Measurements from ENCODE around the gene GFPT2.

GFPT2 gene

DNA sequence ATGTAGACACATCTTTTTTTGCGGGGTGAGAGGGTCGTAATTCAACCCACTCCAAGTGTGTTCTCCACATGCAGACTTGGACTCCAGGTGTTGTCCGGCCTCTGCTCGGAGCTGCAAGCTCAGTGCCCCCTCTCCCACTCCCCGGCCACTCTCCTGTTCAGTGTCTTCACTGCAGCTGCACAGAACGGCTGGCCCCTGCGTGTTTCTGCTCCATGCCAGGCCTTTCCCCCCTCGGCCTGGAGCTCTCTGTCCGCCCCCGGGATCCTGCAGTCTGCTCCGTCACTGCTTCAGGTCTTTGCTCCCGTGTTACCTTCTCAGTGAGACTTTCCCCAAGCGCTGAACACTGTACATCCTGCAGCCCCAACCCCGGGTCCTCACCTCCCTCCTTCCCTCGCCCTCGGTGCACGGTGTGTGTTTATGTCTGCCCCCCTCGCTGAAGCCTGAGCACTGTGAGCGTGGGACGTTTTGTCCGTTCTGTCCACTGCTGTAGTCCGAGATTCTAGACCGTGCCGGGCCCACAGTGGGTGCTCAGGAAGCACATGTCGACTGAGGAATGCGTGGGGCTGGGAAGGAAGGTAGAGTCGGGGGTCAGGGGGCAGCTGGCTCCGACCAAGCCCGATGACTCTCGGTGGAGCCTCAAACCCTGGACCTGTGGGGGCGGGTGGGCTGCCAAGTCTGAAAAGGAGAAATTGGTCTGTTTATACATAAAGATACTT lies 26.4 kb upstream of the GFPT2 start:
- in situ Hi-C loops (cut with MboI; ENCODE audit: low sequenced_read_pairs), result no loop called here

DNA sequence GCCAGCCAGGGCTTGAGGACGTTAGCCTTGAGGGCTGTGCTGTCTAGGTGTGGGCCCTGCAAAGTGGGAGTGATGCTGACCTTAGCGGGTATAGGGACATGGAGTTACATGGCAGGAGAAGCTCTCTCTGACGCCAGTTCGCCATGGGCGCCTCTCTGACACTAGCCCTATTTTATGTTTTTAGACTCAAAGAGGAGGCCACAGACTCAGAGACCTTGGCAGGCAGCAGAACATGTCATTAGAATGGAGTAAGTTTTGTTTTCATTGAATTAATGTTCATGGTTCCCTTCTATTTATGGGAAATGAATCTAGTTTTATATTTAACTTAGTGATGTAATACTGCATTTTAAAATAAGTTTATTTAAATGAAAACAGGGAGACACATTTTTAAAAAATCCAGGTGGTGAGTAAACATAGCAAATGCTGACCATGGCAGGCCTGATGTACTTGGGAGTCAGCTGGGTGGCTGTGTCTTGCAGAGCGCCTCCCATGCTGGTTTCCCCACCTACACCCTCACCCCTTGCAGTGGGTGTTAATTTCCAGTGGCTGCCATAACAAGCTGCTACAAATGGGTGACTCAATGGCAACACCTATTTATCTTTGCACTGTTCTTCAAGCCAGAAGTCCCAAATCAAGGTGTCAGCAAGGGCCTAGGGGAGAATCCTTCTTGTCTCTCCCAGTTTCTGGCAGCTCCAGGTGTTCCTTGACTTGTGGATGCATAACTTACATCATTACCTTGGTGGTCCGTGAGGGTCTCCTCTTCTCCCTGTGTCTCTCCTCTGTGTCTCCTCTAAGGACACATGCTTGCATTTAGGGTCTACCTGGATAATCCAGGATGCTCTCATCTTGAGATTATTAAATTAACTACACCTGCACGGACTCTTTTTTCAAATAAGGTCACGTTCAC lies 25.6 kb upstream of the GFPT2 start:
- in situ Hi-C loops (cut with MboI; ENCODE audit: low sequenced_read_pairs), result no loop called here

- in situ Hi-C loops (cut with MboI; ENCODE audit: low sequenced_read_pairs), result no loop called here
These were observed 24.5 kb upstream of the GFPT2 start for GRCh38 chr5:180377556-180378197.

DNA sequence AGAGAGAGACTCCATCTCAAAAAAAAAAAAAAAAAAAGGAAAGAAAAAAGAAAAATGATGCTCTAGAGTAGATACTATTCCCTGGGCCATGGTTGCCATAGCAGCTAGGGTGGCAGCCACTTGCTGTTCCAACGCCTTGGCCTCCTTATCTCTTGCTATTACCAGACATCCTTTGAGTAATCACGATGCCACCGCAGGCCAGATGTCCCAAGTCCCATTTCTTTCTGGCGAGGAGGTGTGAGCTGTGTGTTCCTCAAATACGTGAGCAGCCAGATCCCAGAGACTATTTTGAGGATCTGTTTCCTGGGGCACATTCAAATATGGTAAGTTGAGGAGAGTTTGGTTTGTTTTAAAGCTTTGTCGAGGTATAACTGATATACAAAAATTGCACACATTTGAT lies 23.4 kb upstream of the GFPT2 start:
- in situ Hi-C loops (cut with MboI; ENCODE audit: low sequenced_read_pairs), result no loop called here

GRCh38 chr5:180375955-180376354 lies 22.8 kb upstream of the GFPT2 start:
- in situ Hi-C loops (cut with MboI; ENCODE audit: low sequenced_read_pairs), result no loop called here

DNA sequence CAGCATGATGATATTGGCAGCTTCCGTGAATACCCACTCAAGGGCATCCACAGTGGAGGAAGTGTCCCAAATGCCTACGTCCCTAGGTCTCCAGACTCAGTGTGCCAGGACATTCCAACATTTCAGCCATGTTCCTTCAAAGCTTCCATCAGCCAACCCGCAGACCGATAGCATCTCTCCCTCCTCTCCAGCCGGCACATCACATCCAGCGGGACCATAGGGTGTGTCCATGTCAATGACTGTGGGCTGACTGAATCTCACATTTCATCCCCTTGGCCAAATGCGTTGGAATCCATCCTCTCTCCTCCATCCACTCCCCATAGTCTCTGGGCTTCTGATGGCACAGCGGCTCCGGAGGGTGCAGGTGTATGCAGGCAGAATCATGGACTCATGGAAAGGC lies 22.2 kb upstream of the GFPT2 start:
- in situ Hi-C loops (cut with MboI; ENCODE audit: low sequenced_read_pairs), result no loop called here

GRCh38 chr5:180373870-180374269 lies 20.7 kb upstream of the GFPT2 start:
- in situ Hi-C loops (cut with MboI; ENCODE audit: low sequenced_read_pairs), result no loop called here

GRCh38 chr5:180373454-180373853 lies 20.3 kb upstream of the GFPT2 start:
- in situ Hi-C loops (cut with MboI; ENCODE audit: low sequenced_read_pairs), result no loop called here

DNA sequence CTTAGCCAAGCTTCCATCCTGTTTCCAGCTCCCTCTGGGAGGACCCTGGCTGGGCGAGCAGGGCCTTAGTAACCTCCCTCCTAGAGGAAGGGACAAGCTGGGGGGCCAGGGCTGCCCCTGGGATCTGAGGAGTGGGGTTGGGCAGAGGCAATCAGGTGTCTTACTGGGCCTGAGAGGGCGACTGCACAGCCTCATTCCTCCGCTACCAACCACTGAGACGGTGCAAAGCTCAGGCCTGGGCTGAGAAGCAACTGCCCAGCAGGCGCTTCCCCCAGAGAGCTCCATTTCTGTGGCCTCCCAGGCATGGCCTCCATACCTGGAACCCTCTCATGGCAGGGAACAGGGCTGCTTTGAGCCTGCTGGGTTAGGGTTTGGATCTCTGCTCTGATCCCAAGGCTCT lies 18.8 kb upstream of the GFPT2 start:
- in situ Hi-C loops (cut with MboI; ENCODE audit: low sequenced_read_pairs), result no loop called here

DNA sequence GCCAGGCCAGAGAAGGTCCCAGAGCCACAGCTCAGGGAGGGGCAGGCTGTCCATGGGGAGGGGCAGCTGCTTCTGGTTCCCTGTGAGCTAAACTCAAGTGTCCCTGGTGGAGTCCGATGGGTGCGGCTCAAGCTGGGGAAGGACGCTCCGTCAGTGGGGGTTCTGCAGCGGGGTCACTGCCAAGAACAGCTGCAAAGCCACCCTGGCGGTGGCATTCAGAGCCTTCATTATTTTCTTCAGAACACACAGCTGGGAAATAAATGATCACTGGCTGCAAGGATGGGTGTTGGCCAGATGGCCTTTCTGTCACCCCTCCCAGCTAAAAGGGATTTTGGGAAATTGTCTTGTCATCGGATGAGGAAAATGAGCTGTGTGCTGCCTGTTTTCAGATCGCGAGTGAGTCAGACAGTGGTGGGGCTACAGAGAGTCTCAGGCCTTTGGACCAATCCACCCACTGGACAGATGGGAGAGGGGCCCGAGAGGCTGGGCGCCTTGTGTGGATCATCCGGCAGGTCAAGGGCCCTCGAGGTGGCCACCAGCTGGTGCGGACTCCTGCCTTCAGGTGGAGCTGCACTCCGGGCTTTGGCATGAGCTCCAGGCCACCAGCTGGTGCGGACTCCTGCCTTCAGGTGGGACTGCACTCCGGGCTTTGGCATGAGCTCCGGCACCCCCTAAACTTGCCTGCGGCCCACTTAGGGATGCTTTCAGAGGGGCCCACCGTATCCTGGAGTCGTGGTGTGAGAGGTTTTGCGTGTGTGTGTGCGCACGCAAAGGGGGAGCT lies 17.9 kb upstream of the GFPT2 start:
- in situ Hi-C loops (cut with MboI; ENCODE audit: low sequenced_read_pairs), result no loop called here

GRCh38 chr5:180367991-180368390 lies 14.9 kb upstream of the GFPT2 start:
- in situ Hi-C loops (cut with MboI; ENCODE audit: low sequenced_read_pairs), result no loop called here

- in situ Hi-C loops (cut with MboI; ENCODE audit: low sequenced_read_pairs), result no loop called here
These were observed 14.2 kb upstream of the GFPT2 start for GRCh38 chr5:180367300-180367699.

DNA sequence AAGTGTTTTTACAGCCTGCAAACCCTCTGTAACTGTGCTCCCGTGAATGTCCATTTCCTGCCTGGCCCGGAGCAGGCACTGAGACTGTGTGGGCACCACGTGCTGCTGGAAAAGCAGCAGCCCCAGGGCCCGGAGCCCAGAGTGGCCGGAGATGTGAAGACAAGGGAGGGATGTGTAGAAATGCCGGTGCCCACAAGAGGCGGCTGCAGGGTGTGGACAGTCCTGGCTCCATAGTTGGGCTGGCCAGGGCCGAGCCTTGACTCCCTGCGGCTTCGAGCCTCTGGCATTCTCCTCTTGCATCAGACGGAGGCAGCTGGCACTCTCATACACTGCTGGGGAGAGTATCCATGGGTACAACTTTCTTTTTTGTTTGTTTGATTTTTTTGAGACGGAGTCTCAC lies 13.2 kb upstream of the GFPT2 start:
- in situ Hi-C loops (cut with MboI; ENCODE audit: low sequenced_read_pairs), result no loop called here

DNA sequence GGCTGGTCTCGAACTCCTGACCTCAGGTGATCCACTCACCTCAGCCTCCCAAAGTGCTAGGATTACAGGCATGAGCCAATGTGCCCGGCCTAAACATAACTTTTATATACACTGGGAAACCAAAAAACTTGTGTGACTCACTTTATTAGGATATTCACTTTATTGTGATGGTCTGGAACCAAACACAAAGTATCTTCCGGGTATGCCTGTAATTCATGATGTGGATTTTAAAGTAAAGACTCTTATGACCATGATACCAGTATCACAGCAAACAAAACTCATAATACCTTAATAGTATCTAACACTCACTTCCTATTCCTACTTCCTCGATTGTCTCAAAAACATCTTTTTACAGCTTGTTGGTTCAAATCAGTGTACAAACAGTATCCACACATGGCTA lies 12.7 kb upstream of the GFPT2 start:
- in situ Hi-C loops (cut with MboI; ENCODE audit: low sequenced_read_pairs), result no loop called here

DNA sequence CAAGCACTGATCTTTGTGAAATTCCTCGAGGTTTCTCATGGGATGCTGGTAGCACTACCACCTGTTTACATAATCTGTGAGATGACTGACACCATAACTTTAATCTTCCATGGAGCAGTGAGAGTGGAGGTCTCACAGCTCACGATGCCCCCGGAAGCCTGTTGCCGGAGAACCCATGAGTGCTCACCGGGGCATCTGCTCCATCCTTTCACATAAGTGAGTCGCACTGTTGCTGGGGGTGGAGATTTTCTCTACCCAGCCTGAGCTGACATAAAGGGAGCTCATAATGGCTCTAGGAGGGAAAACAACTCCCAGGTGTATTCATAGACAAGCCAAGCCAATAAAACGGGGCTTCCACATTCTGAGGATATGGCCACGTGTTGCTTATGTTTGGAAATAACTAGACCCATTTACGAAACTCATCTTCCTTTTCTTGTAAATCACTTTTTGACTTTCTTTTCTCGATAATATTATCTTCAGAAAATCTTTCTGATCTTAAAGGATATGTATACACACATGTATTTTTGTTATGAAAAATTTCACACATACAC lies 11.2 kb upstream of the GFPT2 start:
- in situ Hi-C loops (cut with MboI; ENCODE audit: low sequenced_read_pairs), result no loop called here

- in situ Hi-C loops (cut with MboI; ENCODE audit: low sequenced_read_pairs), result no loop called here
These were observed 7.2 kb upstream of the GFPT2 start for GRCh38 chr5:180360078-180360957.

- in situ Hi-C loops (cut with MboI; ENCODE audit: low sequenced_read_pairs), result no loop called here
These were observed 5.6 kb upstream of the GFPT2 start for GRCh38 chr5:180358694-180359093.

GRCh38 chr5:180358179-180358578 lies 5.0 kb upstream of the GFPT2 start:
- in situ Hi-C loops (cut with MboI; ENCODE audit: low sequenced_read_pairs), result no loop called here

GRCh38 chr5:180354966-180355365 lies 1.8 kb upstream of the GFPT2 start:
- in situ Hi-C loops (cut with MboI; ENCODE audit: low sequenced_read_pairs), result no loop called here

GRCh38 chr5:180353980-180354452 lies 880 bp upstream of the GFPT2 start:
- in situ Hi-C loops (cut with MboI; ENCODE audit: low sequenced_read_pairs), result no loop called here
